ENCODE results near the gene CERS6.
A peak's percentile ranks its signal among the peaks of the same experiment; 100 is the strongest.

The CERS6 gene

GRCh38 chr2:168715849-168716248 lies 259.8 kb downstream of the CERS6 start:
- DNase-seq (ENCODE audit: low read depth) = no peak
- no peak overlapping the region for H3K4me3 ChIP-seq (replicated peaks; ENCODE audit: low read depth, low read length)
- TF ChIP-seq, protein P1, sequence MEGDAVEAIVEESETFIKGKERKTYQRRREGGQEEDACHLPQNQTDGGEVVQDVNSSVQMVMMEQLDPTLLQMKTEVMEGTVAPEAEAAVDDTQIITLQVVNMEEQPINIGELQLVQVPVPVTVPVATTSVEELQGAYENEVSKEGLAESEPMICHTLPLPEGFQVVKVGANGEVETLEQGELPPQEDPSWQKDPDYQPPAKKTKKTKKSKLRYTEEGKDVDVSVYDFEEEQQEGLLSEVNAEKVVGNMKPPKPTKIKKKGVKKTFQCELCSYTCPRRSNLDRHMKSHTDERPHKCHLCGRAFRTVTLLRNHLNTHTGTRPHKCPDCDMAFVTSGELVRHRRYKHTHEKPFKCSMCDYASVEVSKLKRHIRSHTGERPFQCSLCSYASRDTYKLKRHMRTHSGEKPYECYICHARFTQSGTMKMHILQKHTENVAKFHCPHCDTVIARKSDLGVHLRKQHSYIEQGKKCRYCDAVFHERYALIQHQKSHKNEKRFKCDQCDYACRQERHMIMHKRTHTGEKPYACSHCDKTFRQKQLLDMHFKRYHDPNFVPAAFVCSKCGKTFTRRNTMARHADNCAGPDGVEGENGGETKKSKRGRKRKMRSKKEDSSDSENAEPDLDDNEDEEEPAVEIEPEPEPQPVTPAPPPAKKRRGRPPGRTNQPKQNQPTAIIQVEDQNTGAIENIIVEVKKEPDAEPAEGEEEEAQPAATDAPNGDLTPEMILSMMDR (IDR thresholded peaks at IDR 0.05; ENCODE audit: low read length, missing control alignments) = no peak

- TF ChIP-seq, protein P1 (IDR thresholded peaks at IDR 0.05; ENCODE audit: low read length, missing control alignments) = no peak
These were observed 260.8 kb downstream of the CERS6 start for GRCh38 chr2:168716839-168717238.

DNA sequence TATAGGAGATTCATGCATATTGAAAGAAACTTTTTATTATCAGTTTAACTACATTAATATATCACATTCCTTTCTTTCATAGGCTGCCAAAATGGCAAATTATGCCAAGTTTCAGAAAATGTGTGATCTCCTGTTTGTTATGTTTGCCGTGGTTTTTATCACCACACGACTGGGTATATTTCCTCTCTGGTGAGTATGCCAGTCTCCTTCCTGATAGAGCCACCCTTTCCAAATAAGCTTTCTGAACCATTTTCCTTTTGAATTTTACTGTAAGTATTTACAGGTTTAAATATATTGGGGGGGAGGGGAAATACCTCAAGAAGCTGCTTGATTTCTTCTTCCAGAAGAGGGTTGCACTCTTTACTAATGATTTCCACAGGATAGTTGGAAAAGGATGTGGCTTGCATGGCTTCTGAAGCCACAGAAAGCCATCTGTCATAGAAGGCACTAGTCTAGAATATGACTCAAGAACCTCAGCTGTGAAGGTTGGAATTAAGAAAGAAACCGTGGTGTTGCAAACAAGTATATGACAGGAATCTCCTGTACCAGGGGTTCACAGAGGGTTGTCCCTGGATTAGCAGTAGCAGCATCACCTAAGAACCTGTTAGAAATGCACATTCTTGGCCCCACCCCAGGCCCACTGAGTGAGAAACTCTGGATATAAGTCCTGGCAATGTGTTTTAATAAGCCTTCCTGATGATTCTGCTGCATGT lies 261.9 kb downstream of the CERS6 start:
- DNase-seq (ENCODE audit: low read depth) = no peak
- TF ChIP-seq, protein P1 (IDR thresholded peaks at IDR 0.05; ENCODE audit: low read length, missing control alignments) = no peak
- no peak overlapping the region for H3K4me3 ChIP-seq (replicated peaks; ENCODE audit: low read depth, low read length)

More at GRCh38 chr2:168716839-168717238, 260.8 kb downstream of the CERS6 start:
- no peak overlapping the region for H3K4me3 ChIP-seq (replicated peaks; ENCODE audit: low read depth, low read length)
- DNase-seq (ENCODE audit: low read depth) = no peak

DNA sequence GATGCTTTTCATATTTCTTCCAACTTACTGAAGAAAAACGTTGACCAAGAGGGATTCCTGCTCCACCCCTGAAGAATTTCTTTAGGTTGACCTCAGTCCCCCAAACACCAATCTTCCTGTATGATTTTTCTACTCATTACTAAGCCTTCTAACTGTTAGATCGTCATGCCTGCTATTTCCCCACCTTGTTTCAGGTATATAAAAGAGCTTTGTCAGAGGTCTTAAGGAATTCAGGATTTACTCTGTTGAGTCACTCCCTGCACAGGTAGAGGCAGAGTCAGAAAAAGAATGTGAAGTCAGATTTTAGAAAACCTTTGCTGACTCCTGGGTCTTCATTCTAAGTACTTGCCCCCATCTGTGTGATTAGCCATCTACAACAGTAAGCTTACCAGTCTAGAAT lies 262.6 kb downstream of the CERS6 start:
- DNase-seq (ENCODE audit: low read depth) = no peak
- no peak overlapping the region for H3K4me3 ChIP-seq (replicated peaks; ENCODE audit: low read depth, low read length)
- TF ChIP-seq, protein P1 (IDR thresholded peaks at IDR 0.05; ENCODE audit: low read length, missing control alignments) = no peak

GRCh38 chr2:168719446-168719845 lies 263.4 kb downstream of the CERS6 start:
- TF ChIP-seq, protein P1 (IDR thresholded peaks at IDR 0.05; ENCODE audit: low read length, missing control alignments) = no peak
- DNase-seq (ENCODE audit: low read depth) = no peak
- H3K4me3 ChIP-seq (replicated peaks; ENCODE audit: low read depth, low read length) = no peak overlapping the region

GRCh38 chr2:168722592-168722991 lies 266.5 kb downstream of the CERS6 start:
- DNase-seq (ENCODE audit: low read depth) = peak; percentile 64
- no peak overlapping the region for H3K4me3 ChIP-seq (replicated peaks; ENCODE audit: low read depth, low read length)
- TF ChIP-seq, protein P1 (IDR thresholded peaks at IDR 0.05; ENCODE audit: low read length, missing control alignments) = no peak
